CD4-positive, alpha-beta T cell (primary cell): ENCODE results near the gene MPRIP. TPM values are rescaled to one million over a fixed set of nuclear protein-coding genes. Genes with fewer than 3 reads are reported as not detected.

Experiments used
- ATAC-seq: fragments of 200-7000 bp; cut with Tn5 transposase; one replicate; pipeline ENCODE4 v1.10.0; 2022; ENCODE audit warnings: mild to moderate bottlenecking; ENCODE audit not compliant: poor library complexity
- CTCF ChIA-PET: fragments of 350-600 bp; sonication (Branson Sonifier 250); formaldehyde crosslinking; loops from one replicate; lab custom pipeline; 2021; ENCODE audit warnings: antibody characterized with exemption, inconsistent platforms; lab: Charles Lee
- POLR2A ChIA-PET: fragments of 350-600 bp; sonication (Branson Sonifier 250); formaldehyde crosslinking; loops from one replicate; lab custom pipeline; 2021; ENCODE audit warnings: antibody characterized with exemption, inconsistent platforms; lab: Charles Lee
- DNase-seq, 14 experiments: peaks; one replicate each; pipeline ENCODE4 v3.0.0-alpha.2; 2013 to 2020; ENCODE audit warnings: mixed read lengths in 2 of 14
- H3K27ac ChIP-seq, 2 donors: one replicate each; pipeline versions ENCODE4 v1.5.1 to v1.7.0; 2013; ENCODE audit warnings: low read length in 2 of 2, low read depth in 1 of 2, mild to moderate bottlenecking in 1 of 2
- H3K27me3 ChIP-seq, 2 experiments: 1 replicate in 1 of 2; 2 replicates in 1 of 2; pipeline versions ENCODE4 v1.6.1 to v1.7.0; 2013; ENCODE audit warnings: low read length in 2 of 2, control low read depth in 1 of 2, mild to moderate bottlenecking in 1 of 2, moderate library complexity in 1 of 2; ENCODE audit not compliant: insufficient read depth in 2 of 2, control insufficient read depth in 1 of 2
- H3K36me3 ChIP-seq: one replicate; pipeline ENCODE4 v1.6.1; 2013; ENCODE audit warnings: low read length, control low read depth; ENCODE audit not compliant: insufficient read depth
- H3K4me1 ChIP-seq: one replicate; pipeline ENCODE4 v1.6.1; 2013; ENCODE audit warnings: low read length, control low read depth; ENCODE audit not compliant: insufficient read depth
- H3K4me3 ChIP-seq: one replicate; pipeline ENCODE4 v1.5.1; 2013; ENCODE audit warnings: mild to moderate bottlenecking, low read length, moderate library complexity
- H3K9me3 ChIP-seq, 2 experiments: 1 replicate in 1 of 2; 2 replicates in 1 of 2; pipeline versions ENCODE4 v1.6.1 to v1.7.0; 2013; ENCODE audit warnings: low read length in 2 of 2, mild to moderate bottlenecking in 2 of 2, control low read depth in 1 of 2, moderate library complexity in 1 of 2; ENCODE audit not compliant: control insufficient read depth in 1 of 2, insufficient read depth in 1 of 2
- H3K27ac Mint-ChIP-seq: one replicate; pipeline ENCODE4 v1.8.0; 2020; ENCODE audit warnings: mixed read lengths
- H3K27me3 Mint-ChIP-seq: one replicate; pipeline ENCODE4 v1.8.0; 2021; ENCODE audit warnings: mixed read lengths
- H3K36me3 Mint-ChIP-seq: one replicate; pipeline ENCODE4 v1.8.0; 2021; ENCODE audit warnings: low read depth, mixed read lengths
- H3K4me1 Mint-ChIP-seq: one replicate; pipeline ENCODE4 v1.8.0; 2021; ENCODE audit warnings: low read depth, mixed read lengths
- H3K4me3 Mint-ChIP-seq: one replicate; pipeline ENCODE4 v1.8.0; 2020; ENCODE audit warnings: mild to moderate bottlenecking, mixed read lengths
- H3K9me3 Mint-ChIP-seq: one replicate; pipeline ENCODE4 v1.8.0; 2020; ENCODE audit warnings: mixed read lengths
- CTCF ChIP-seq: fragments of 200-600 bp; IDR thresholded peaks from one replicate; pipeline ENCODE4 v1.8.0; 2022; ENCODE audit warnings: antibody characterized with exemption, mild to moderate bottlenecking
- intact Hi-C, 2 experiments: fragments of 100-400 bp; cut with DNase I in 1 of 2; cut with micrococcal nuclease in 1 of 2; formaldehyde crosslinking; loops; one replicate each; pipeline versions ENCODE4 v1.15.1 to v1.9.0; 2023 to 2025; cut with DNase I, micrococcal nuclease
- total RNA-seq, 174 experiments: library from RNA in 2 of 174; stranded (reverse) in 2 of 174; gene quantifications; one replicate each; pipeline ENCODE4 v1.2.3 and lab custom pipeline; 2021 to 2026

MPRIP gene
- total RNA-seq, 2 experiments from 2014 or later: 176 to 188 TPM

GRCh38 chr17:17121162-17121561, 78.9 kb downstream of the MPRIP start:
- DNase-seq (peak in 1 of 14 experiments; percentile 28), ATAC-seq (no peak)
- POLR2A ChIA-PET: interaction anchor here (0.7 to 1.1 kb wide), 2 partner anchors 11 to 85 kb away, joined by 3 read pairs; partner anchors contain the start of gene PLD6
- Histone ChIP-seq H3K4me1 (peaks cover 90% of the 10 kb centered on the region), H3K27me3 (no peaks in the 10 kb centered on the region), H3K36me3 (no peaks in the 10 kb centered on the region), H3K4me3 (no peak overlapping the region), H3K27ac (peak overlapping the region in 1 of 2 donors; percentile 90), H3K9me3 (no peaks in the 10 kb centered on the region)
- no peak for TF ChIP-seq CTCF
- intact Hi-C loops: no loop called here
- H3K36me3 Mint-ChIP-seq: no peaks in the 10 kb centered on the region
- H3K4me3 Mint-ChIP-seq: peak overlapping the region; percentile 12
- H3K27me3 Mint-ChIP-seq: no peaks in the 10 kb centered on the region
- no peaks in the 10 kb centered on the region for H3K9me3 Mint-ChIP-seq
- peak overlapping the region; percentile 92 for H3K27ac Mint-ChIP-seq
- CTCF ChIA-PET: interaction anchor here (1.2 to 2.2 kb wide), 3 partner anchors 21 to 130 kb away, joined by 3 to 8 read pairs (median 6); no protein-coding TSS in a partner anchor
- peaks cover 88% of the 10 kb centered on the region for H3K4me1 Mint-ChIP-seq

- ATAC-seq: no peak
- Histone ChIP-seq H3K4me1 (peaks cover 90% of the 10 kb centered on the region), H3K36me3 (peaks cover 13% of the 10 kb centered on the region), H3K4me3 (no peak overlapping the region), H3K27me3 (no peaks in the 10 kb centered on the region), H3K27ac (no peak overlapping the region), H3K9me3 (no peaks in the 10 kb centered on the region)
- peaks cover 84% of the 10 kb centered on the region for H3K4me1 Mint-ChIP-seq
- ChIA-PET POLR2A (interaction anchor here (1.5 kb wide), 1 partner anchor 114 kb away, joined by 4 read pairs; the partner anchor contains the start of gene FLCN), CTCF (interaction anchor here (0.8 to 1.3 kb wide), 2 partner anchors 9 to 19 kb away, joined by 3 to 4 read pairs; no protein-coding TSS in a partner anchor)
- DNase-seq: no peak
- intact Hi-C loops: no loop called here
- H3K36me3 Mint-ChIP-seq: peaks cover 10% of the 10 kb centered on the region
- no peaks in the 10 kb centered on the region for H3K27me3 Mint-ChIP-seq
- no peaks in the 10 kb centered on the region for H3K9me3 Mint-ChIP-seq
- H3K4me3 Mint-ChIP-seq: peak overlapping the region; percentile 43
- peak overlapping the region; percentile 70 for H3K27ac Mint-ChIP-seq
- no peak for TF ChIP-seq CTCF
Observed at GRCh38 chr17:17122781-17123483, 80.7 kb downstream of the MPRIP start.

GRCh38 chr17:17124341-17124740, 82.1 kb downstream of the MPRIP start:
- Mint-ChIP-seq H3K4me1 (peaks cover 76% of the 10 kb centered on the region), H3K4me3 (peak overlapping the region; percentile 20), H3K36me3 (peaks cover 24% of the 10 kb centered on the region), H3K27me3 (no peaks in the 10 kb centered on the region), H3K9me3 (no peaks in the 10 kb centered on the region), H3K27ac (peak overlapping the region; percentile 65)
- intact Hi-C loops: no loop called here
- H3K9me3 ChIP-seq: no peaks in the 10 kb centered on the region
- peaks cover 23% of the 10 kb centered on the region for H3K36me3 ChIP-seq
- DNase-seq (no peak), ATAC-seq (no peak)
- no peak for TF ChIP-seq CTCF
- H3K27me3 ChIP-seq: no peaks in the 10 kb centered on the region
- H3K27ac ChIP-seq: peak overlapping the region in 1 of 2 donors; percentile 81
- ChIA-PET CTCF (no interaction called here), POLR2A (no interaction called here)
- no peak overlapping the region for H3K4me3 ChIP-seq
- peaks cover 90% of the 10 kb centered on the region for H3K4me1 ChIP-seq
